LNCaP clone FGC (cell line): Measurements from ENCODE around the gene RNU7-1.

Experiments
- DNase-seq: peaks from one replicate; pipeline ENCODE4 v3.0.0-alpha.2; 2011; ENCODE audit warnings: low read depth
- H3K4me3 ChIP-seq: 2 replicates; pipeline ENCODE4 v1.5.1; 2011; ENCODE audit warnings: mild to moderate bottlenecking, low read depth, low read length, control low read depth
- CTCF ChIP-seq: IDR thresholded peaks from 2 replicates; pipeline ENCODE4 v1.5.1; 2012; ENCODE audit warnings: mild to moderate bottlenecking; ENCODE audit not compliant: control insufficient read depth, insufficient read depth; ENCODE audit errors: extremely low read depth

RNU7-1 gene

GRCh38 chr12:6935371-6936193 is 8.0 kb upstream of the RNU7-1 start:
- no peak for DNase-seq
- H3K4me3 ChIP-seq, result no peak overlapping the region
- no peak for TF ChIP-seq CTCF

GRCh38 chr12:6936194-6936635 is 7.4 kb upstream of the RNU7-1 start:
- no peak for DNase-seq
- no peak overlapping the region for H3K4me3 ChIP-seq
- TF ChIP-seq CTCF, result no peak

- DNase-seq, result no peak
- no peak for TF ChIP-seq CTCF
- peak overlapping the region; percentile 60 for H3K4me3 ChIP-seq
Observed at GRCh38 chr12:6936636-6937480, 6.8 kb upstream of the RNU7-1 start.

GRCh38 chr12:6937481-6938352 is 5.9 kb upstream of the RNU7-1 start:
- H3K4me3 ChIP-seq, result peak overlapping the region; percentile 60
- peak; percentile 87 for DNase-seq
- TF ChIP-seq CTCF, result peak; percentile 97

GRCh38 chr12:6938353-6939190 is 5.0 kb upstream of the RNU7-1 start:
- no peak for TF ChIP-seq CTCF
- no peak for DNase-seq
- H3K4me3 ChIP-seq, result peak overlapping the region; percentile 60

- DNase-seq, result no peak
- no peak for TF ChIP-seq CTCF
Observed at GRCh38 chr12:6939191-6939540, 4.5 kb upstream of the RNU7-1 start.

More at GRCh38 chr12:6939191-6939540, 4.5 kb upstream of the RNU7-1 start:
- H3K4me3 ChIP-seq, result no peak overlapping the region
